GM23338 (cell line): ENCODE measurements around the gene TICAM2. TPM values are rescaled to one million over a fixed set of nuclear protein-coding genes. Genes with fewer than 3 reads are reported as not detected.

Source experiments
- ATAC-seq: fragments of 200-7000 bp; cut with Tn5 transposase; 3 replicates; pipeline ENCODE4 v1.9.1; 2020
- DNase-seq: peaks from one replicate; pipeline ENCODE4 v3.0.0-alpha.2; 2015; ENCODE audit warnings: low spot score
- H2AFZ ChIP-seq: fragments of 200-600 bp; sonication (generic); 2 replicates; pipeline ENCODE4 v1.8.0; 2016; ENCODE audit warnings: antibody characterized with exemption, mild to moderate bottlenecking, moderate library complexity
- H3F3A ChIP-seq: fragments of 200-600 bp; sonication (generic); replicated peaks from 2 replicates; pipeline ENCODE4 v1.8.0; 2017; ENCODE audit warnings: antibody characterized with exemption, mixed run types, low read depth
- H3K27ac ChIP-seq: fragments of 200-600 bp; sonication (generic); 2 replicates; pipeline ENCODE4 v1.6.1; 2016; ENCODE audit warnings: low read depth
- H3K27me3 ChIP-seq: fragments of 200-600 bp; sonication (generic); 2 replicates; pipeline ENCODE4 v1.8.0; 2016; ENCODE audit warnings: mild to moderate bottlenecking, mixed run types, moderate library complexity; ENCODE audit not compliant: insufficient read depth
- H3K36me3 ChIP-seq: fragments of 200-600 bp; sonication (generic); 2 replicates; pipeline ENCODE4 v1.8.0; 2016; ENCODE audit warnings: mild to moderate bottlenecking; ENCODE audit not compliant: insufficient read depth
- H3K4me1 ChIP-seq: fragments of 200-600 bp; sonication (generic); 2 replicates; pipeline ENCODE4 v1.8.0; 2016; ENCODE audit warnings: mild to moderate bottlenecking, moderate library complexity; ENCODE audit not compliant: insufficient read depth
- H3K4me2 ChIP-seq: fragments of 200-600 bp; sonication (generic); 2 replicates; pipeline ENCODE4 v1.7.1; 2017; ENCODE audit warnings: mixed run types
- H3K4me3 ChIP-seq: fragments of 200-600 bp; sonication (generic); 2 replicates; pipeline ENCODE4 v1.6.1; 2016; ENCODE audit warnings: mixed run types
- H3K79me2 ChIP-seq: fragments of 200-600 bp; sonication (generic); replicated peaks from 2 replicates; pipeline ENCODE4 v1.8.0; 2017; ENCODE audit warnings: mild to moderate bottlenecking; ENCODE audit not compliant: insufficient read depth
- H3K9me2 ChIP-seq: fragments of 200-600 bp; sonication (generic); 2 replicates; pipeline ENCODE4 v1.8.0; 2017; ENCODE audit not compliant: insufficient read depth
- H4K20me1 ChIP-seq: fragments of 200-600 bp; sonication (generic); replicated peaks from 2 replicates; pipeline ENCODE4 v1.8.0; 2017; ENCODE audit warnings: mild to moderate bottlenecking; ENCODE audit not compliant: insufficient read depth
- H3K27ac Mint-ChIP-seq: 2 replicates; pipeline ENCODE4 v1.8.0; 2020; ENCODE audit warnings: inconsistent platforms, mild to moderate bottlenecking, moderate library complexity, mixed read lengths
- H3K27me3 Mint-ChIP-seq: 3 replicates; pipeline ENCODE4 v1.8.0; 2022; ENCODE audit warnings: low read depth, mild to moderate bottlenecking, moderate library complexity, mixed read lengths, inconsistent platforms; ENCODE audit not compliant: insufficient read depth, poor library complexity
- H3K36me3 Mint-ChIP-seq: 3 replicates; pipeline ENCODE4 v1.8.0; 2021; ENCODE audit warnings: low read depth, mild to moderate bottlenecking, inconsistent platforms, moderate library complexity, mixed read lengths
- H3K4me1 Mint-ChIP-seq: 3 replicates; pipeline ENCODE4 v1.8.0; 2020; ENCODE audit warnings: mild to moderate bottlenecking, inconsistent platforms, mixed read lengths
- H3K4me3 Mint-ChIP-seq: 3 replicates; pipeline ENCODE4 v1.8.0; 2021; ENCODE audit warnings: moderate library complexity, mild to moderate bottlenecking, inconsistent platforms, mixed read lengths
- H3K9me3 Mint-ChIP-seq: 3 replicates; pipeline ENCODE4 v1.8.0; 2020; ENCODE audit warnings: moderate library complexity, mild to moderate bottlenecking, inconsistent platforms, mixed read lengths
- CREB1 ChIP-seq: fragments of 250-450 bp; sonication (Bioruptor Pico); IDR thresholded peaks from 2 replicates; pipeline ENCODE4 v1.5.0; 2020; ENCODE audit warnings: low read depth, mild to moderate bottlenecking, moderate library complexity
- ETS1 ChIP-seq: IDR thresholded peaks from 2 replicates; pipeline ENCODE4 v1.6.1; 2016; ENCODE audit warnings: antibody characterized with exemption
- EZH2 ChIP-seq: fragments of 200-600 bp; sonication (generic); IDR thresholded peaks from one replicate; pipeline ENCODE4 v1.8.0; 2017; ENCODE audit warnings: antibody characterized with exemption, mild to moderate bottlenecking, low read depth; ENCODE audit not compliant: unreplicated experiment
- EZH2phosphoT487 ChIP-seq: fragments of 200-600 bp; sonication (generic); IDR thresholded peaks from one replicate; pipeline ENCODE4 v1.8.1; 2018; ENCODE audit warnings: antibody characterized with exemption; ENCODE audit not compliant: unreplicated experiment
- JUNB ChIP-seq: IDR thresholded peaks from one replicate; pipeline ENCODE4 v1.6.1; 2016; ENCODE audit warnings: antibody characterized with exemption; ENCODE audit not compliant: unreplicated experiment
- NANOG ChIP-seq: IDR thresholded peaks from 2 replicates; pipeline ENCODE4 v1.6.1; 2016; ENCODE audit warnings: antibody characterized with exemption, borderline replicate concordance
- POLR2AphosphoS5 ChIP-seq: IDR thresholded peaks from 2 replicates; pipeline ENCODE4 v1.6.1; 2016; ENCODE audit warnings: antibody characterized with exemption, low read depth
- STAT1 ChIP-seq: IDR thresholded peaks from one replicate; pipeline ENCODE4 v1.6.1; 2016; ENCODE audit warnings: antibody characterized with exemption; ENCODE audit not compliant: unreplicated experiment
- ZNF114 ChIP-seq: fragments of 250-450 bp; sonication (Bioruptor Pico); IDR thresholded peaks from 2 replicates; pipeline ENCODE4 v1.5.0; 2020; ENCODE audit warnings: mild to moderate bottlenecking, moderate library complexity
- ZNF331 ChIP-seq: fragments of 250-450 bp; sonication (Bioruptor Pico); IDR thresholded peaks from 2 replicates; pipeline ENCODE4 v1.5.0; 2020; ENCODE audit warnings: low read depth, mild to moderate bottlenecking, moderate library complexity
- ZNF462 ChIP-seq: fragments of 250-450 bp; sonication (Bioruptor Pico); IDR thresholded peaks from 2 replicates; pipeline ENCODE4 v1.5.0; 2020; ENCODE audit warnings: mild to moderate bottlenecking, moderate library complexity
- polyA plus RNA-seq: library from polyadenylated mRNA; unstranded; fragments of >200 nt; fragmentation: Nextera tagmentation; extraction: Ambion mirVana; gene quantifications from 2 replicates; pipeline ENCODE4 v1.2.1, GENCODE V29; 2016
- total RNA-seq: library from RNA; depleted of rRNA; stranded (reverse); fragments of >200 nt; shearing (Covaris generic); gene quantifications from 2 replicates; pipeline ENCODE4 v1.2.3, GENCODE V29; 2014
- TF ChIP-seq, protein P1 (sequence below), 2 experiments: fragments of 200-600 bp in 1 of 2; sonication (generic) in 1 of 2; conservative IDR thresholded peaks; 2 replicates each; pipeline versions ENCODE4 v1.5.1 to v1.6.1; 2016 to 2017; ENCODE audit warnings: antibody characterized with exemption in 2 of 2, low read depth in 2 of 2, mild to moderate bottlenecking in 2 of 2, moderate library complexity in 1 of 2
- TF ChIP-seq, protein P2 (sequence below): IDR thresholded peaks from one replicate; pipeline ENCODE4 v1.6.1; 2018; ENCODE audit warnings: antibody characterized with exemption; ENCODE audit not compliant: unreplicated experiment

Gene TICAM2
- total and polyA plus RNA-seq, 2 experiments from 2014 or later = 1.0 TPM; not detected in 1

GRCh38 chr5:115625579-115626444 is 23.5 kb upstream of the TICAM2 start, which contains the start of gene TMED7:
Gene TMED7, minus strand, starts transcription at chr5:115626036. Its CDS starts 244 bp downstream, at chr5:115625792.
- DNase-seq (peak; percentile 94), ATAC-seq (peak; percentile 89)
- Mint-ChIP-seq H3K27me3 (peaks cover 2% of the 10 kb centered on the region), H3K36me3 (no peaks in the 10 kb centered on the region), H3K4me1 (peaks cover 14% of the 10 kb centered on the region), H3K4me3 (no peak within 1 kb of the TSS; the same call in 2 of the 3 replicates), H3K9me3 (no peaks in the 10 kb centered on the region), H3K27ac (peak within 1 kb of the TSS; percentile 96)
- H3K27me3 ChIP-seq = no peaks in the 10 kb centered on the region
- no peaks in the 10 kb centered on the region for H3K9me2 ChIP-seq
- H3K4me2 ChIP-seq = peak within 1 kb of the TSS; percentile 90
- peak within 1 kb of the TSS; percentile 83 for H3K27ac ChIP-seq
- H4K20me1 ChIP-seq = peaks cover 6% of the 10 kb centered on the region; the same call in 1 of the 2 replicates
- peaks cover 19% of the 10 kb centered on the region for H3K4me1 ChIP-seq
- 0 out of 2 replicates have a peak, but pooled peaks have one; percentile 49 for TF ChIP-seq ETS1
- TF ChIP-seq EZH2 = no peak
- TF ChIP-seq, protein P1, sequence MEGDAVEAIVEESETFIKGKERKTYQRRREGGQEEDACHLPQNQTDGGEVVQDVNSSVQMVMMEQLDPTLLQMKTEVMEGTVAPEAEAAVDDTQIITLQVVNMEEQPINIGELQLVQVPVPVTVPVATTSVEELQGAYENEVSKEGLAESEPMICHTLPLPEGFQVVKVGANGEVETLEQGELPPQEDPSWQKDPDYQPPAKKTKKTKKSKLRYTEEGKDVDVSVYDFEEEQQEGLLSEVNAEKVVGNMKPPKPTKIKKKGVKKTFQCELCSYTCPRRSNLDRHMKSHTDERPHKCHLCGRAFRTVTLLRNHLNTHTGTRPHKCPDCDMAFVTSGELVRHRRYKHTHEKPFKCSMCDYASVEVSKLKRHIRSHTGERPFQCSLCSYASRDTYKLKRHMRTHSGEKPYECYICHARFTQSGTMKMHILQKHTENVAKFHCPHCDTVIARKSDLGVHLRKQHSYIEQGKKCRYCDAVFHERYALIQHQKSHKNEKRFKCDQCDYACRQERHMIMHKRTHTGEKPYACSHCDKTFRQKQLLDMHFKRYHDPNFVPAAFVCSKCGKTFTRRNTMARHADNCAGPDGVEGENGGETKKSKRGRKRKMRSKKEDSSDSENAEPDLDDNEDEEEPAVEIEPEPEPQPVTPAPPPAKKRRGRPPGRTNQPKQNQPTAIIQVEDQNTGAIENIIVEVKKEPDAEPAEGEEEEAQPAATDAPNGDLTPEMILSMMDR (conservative IDR thresholded peaks at IDR 0.05; ENCODE audit: low read depth in 2 of 2) = no peak
- TF ChIP-seq JUNB = no peak
- TF ChIP-seq POLR2AphosphoS5 = peak; percentile 84
- no peak for TF ChIP-seq ZNF114 (CRISPR knock-in tag)
- no peak for TF ChIP-seq CREB1 (CRISPR knock-in tag)
- TF ChIP-seq, protein P2, sequence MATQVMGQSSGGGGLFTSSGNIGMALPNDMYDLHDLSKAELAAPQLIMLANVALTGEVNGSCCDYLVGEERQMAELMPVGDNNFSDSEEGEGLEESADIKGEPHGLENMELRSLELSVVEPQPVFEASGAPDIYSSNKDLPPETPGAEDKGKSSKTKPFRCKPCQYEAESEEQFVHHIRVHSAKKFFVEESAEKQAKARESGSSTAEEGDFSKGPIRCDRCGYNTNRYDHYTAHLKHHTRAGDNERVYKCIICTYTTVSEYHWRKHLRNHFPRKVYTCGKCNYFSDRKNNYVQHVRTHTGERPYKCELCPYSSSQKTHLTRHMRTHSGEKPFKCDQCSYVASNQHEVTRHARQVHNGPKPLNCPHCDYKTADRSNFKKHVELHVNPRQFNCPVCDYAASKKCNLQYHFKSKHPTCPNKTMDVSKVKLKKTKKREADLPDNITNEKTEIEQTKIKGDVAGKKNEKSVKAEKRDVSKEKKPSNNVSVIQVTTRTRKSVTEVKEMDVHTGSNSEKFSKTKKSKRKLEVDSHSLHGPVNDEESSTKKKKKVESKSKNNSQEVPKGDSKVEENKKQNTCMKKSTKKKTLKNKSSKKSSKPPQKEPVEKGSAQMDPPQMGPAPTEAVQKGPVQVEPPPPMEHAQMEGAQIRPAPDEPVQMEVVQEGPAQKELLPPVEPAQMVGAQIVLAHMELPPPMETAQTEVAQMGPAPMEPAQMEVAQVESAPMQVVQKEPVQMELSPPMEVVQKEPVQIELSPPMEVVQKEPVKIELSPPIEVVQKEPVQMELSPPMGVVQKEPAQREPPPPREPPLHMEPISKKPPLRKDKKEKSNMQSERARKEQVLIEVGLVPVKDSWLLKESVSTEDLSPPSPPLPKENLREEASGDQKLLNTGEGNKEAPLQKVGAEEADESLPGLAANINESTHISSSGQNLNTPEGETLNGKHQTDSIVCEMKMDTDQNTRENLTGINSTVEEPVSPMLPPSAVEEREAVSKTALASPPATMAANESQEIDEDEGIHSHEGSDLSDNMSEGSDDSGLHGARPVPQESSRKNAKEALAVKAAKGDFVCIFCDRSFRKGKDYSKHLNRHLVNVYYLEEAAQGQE = no peak
- TF ChIP-seq ZNF462 (CRISPR knock-in tag) = no peak
- no peak for TF ChIP-seq STAT1
- no peak for TF ChIP-seq EZH2phosphoT487
- no peak for TF ChIP-seq ZNF331
- no peak for TF ChIP-seq NANOG
- no peaks in the 10 kb centered on the region for H3K36me3 ChIP-seq
- peak within 1 kb of the TSS; percentile 99 for H3K4me3 ChIP-seq
- peak within 1 kb of the TSS; percentile 96 for H2AFZ ChIP-seq
- H3K79me2 ChIP-seq = peaks cover 51% of the 10 kb centered on the region
- no peaks in the 10 kb centered on the region for H3F3A ChIP-seq
